HG02642 (cell line): Measurements from ENCODE around the gene OR4D2.
"Not testable (repeated sequence)": the region's sequence is repeated elsewhere in the genome, so short reads cannot be mapped to it uniquely, and the experiment has no call there.

ENCODE experiments used
- ATAC-seq: cut with Tn5 transposase; IDR thresholded peaks from one replicate; pipeline ENCODE4 v1.9.1; 2021; ENCODE audit warnings: mild to moderate bottlenecking; ENCODE audit not compliant: unreplicated experiment, poor library complexity

The OR4D2 gene

GRCh38 chr17:58166682-58167081 is at the start of gene OR4D2:
Gene OR4D2 (plus strand): TSS chr17:58166982. CDS start chr17:58169656, 2,674 bp downstream.
- no peak for ATAC-seq

- no peak for ATAC-seq
Measured at GRCh38 chr17:58117382-58117781, 49.4 kb upstream of the OR4D2 start.

- no peak for ATAC-seq
Measured at GRCh38 chr17:58119491-58119890, 47.3 kb upstream of the OR4D2 start.

GRCh38 chr17:58120195-58120822 is 46.5 kb upstream of the OR4D2 start:
- no peak for ATAC-seq

GRCh38 chr17:58121925-58122324 is 44.9 kb upstream of the OR4D2 start:
- ATAC-seq, result no peak

GRCh38 chr17:58127846-58128245 is 38.9 kb upstream of the OR4D2 start:
- ATAC-seq, result no peak

GRCh38 chr17:58132697-58133096 is 34.1 kb upstream of the OR4D2 start:
- ATAC-seq, result not testable (repeated sequence)

GRCh38 chr17:58136669-58137279 is 30.0 kb upstream of the OR4D2 start:
- no peak for ATAC-seq

- ATAC-seq, result no peak
Measured at GRCh38 chr17:58141505-58141904, 25.3 kb upstream of the OR4D2 start.

GRCh38 chr17:58143335-58143734 is 23.4 kb upstream of the OR4D2 start:
- ATAC-seq, result not testable (repeated sequence)

GRCh38 chr17:58144801-58145200 is 22.0 kb upstream of the OR4D2 start:
- ATAC-seq, result no peak

- ATAC-seq, result no peak
Measured at GRCh38 chr17:58147930-58148434, 18.8 kb upstream of the OR4D2 start, which contains the start of gene OR4D1. Gene OR4D1 (plus strand): TSS chr17:58148384. CDS start chr17:58155154, 6,770 bp downstream.

- no peak for ATAC-seq
Measured at GRCh38 chr17:58148609-58149008, 18.2 kb upstream of the OR4D2 start.

- ATAC-seq, result no peak
Measured at GRCh38 chr17:58150394-58150793, 16.4 kb upstream of the OR4D2 start.

GRCh38 chr17:58153046-58153445 is 13.7 kb upstream of the OR4D2 start:
- no peak for ATAC-seq

- ATAC-seq, result no peak
Measured at GRCh38 chr17:58153671-58154070, 13.1 kb upstream of the OR4D2 start.

- no peak for ATAC-seq
Measured at GRCh38 chr17:58156839-58157803, 9.7 kb upstream of the OR4D2 start.

- no peak for ATAC-seq
Measured at GRCh38 chr17:58158181-58158580, 8.6 kb upstream of the OR4D2 start.

GRCh38 chr17:58161566-58161965 is 5.2 kb upstream of the OR4D2 start:
- no peak for ATAC-seq

GRCh38 chr17:58165981-58166380 is 801 bp upstream of the OR4D2 start:
- no peak for ATAC-seq

- no peak for ATAC-seq
Measured at GRCh38 chr17:58170622-58171021, 3.8 kb downstream of the OR4D2 start.
